HepG2 (cell line): ENCODE measurements around the gene COG8. TPM values are rescaled to one million over a fixed set of nuclear protein-coding genes. Genes with fewer than 3 reads are reported as not detected.
A peak's percentile ranks its signal among the peaks of the same experiment; 100 is the strongest.

Experiments
- ASH2L ChIP-seq: fragments of 300-600, 200-600 bp; sonication (generic); IDR thresholded peaks from 2 replicates; pipeline ENCODE4 v1.7.0; 2017; ENCODE audit warnings: low read depth, mild to moderate bottlenecking, moderate library complexity, mixed read lengths, low read length; ENCODE audit not compliant: insufficient read length
- BCLAF1 ChIP-seq: fragments of 450-650 bp; IDR thresholded peaks from 2 replicates; pipeline ENCODE4 v1.6.1; 2017; ENCODE audit warnings: mild to moderate bottlenecking
- HDAC2 ChIP-seq: sonication (generic); formaldehyde crosslinking; IDR thresholded peaks from 2 replicates; pipeline ENCODE4 v1.4.0; 2020; ENCODE audit warnings: missing genetic modification reagents
- HNRNPUL1 ChIP-seq: fragments of 200-400 bp; formaldehyde crosslinking; IDR thresholded peaks from 2 replicates; pipeline ENCODE4 v1.6.1; 2017; ENCODE audit warnings: low read depth, mild to moderate bottlenecking, low read length, moderate library complexity
- MTA3 ChIP-seq: sonication (generic); formaldehyde crosslinking; IDR thresholded peaks from 2 replicates; pipeline ENCODE4 v1.4.0; 2020; ENCODE audit warnings: missing genetic modification reagents
- PHF20 ChIP-seq: sonication (generic); formaldehyde crosslinking; IDR thresholded peaks from 2 replicates; pipeline ENCODE4 v1.5.0; 2020; ENCODE audit warnings: mild to moderate bottlenecking, missing genetic modification reagents
- RARA ChIP-seq: IDR thresholded peaks from 2 replicates; pipeline ENCODE4 v1.6.1; 2016; ENCODE audit warnings: missing genetic modification reagents, missing compliant biosample characterization
- SMARCE1 ChIP-seq: fragments of 450-650 bp; IDR thresholded peaks from 2 replicates; pipeline ENCODE4 v1.6.1; 2017; ENCODE audit warnings: borderline replicate concordance
- SNAPC2 ChIP-seq: sonication (generic); formaldehyde crosslinking; IDR thresholded peaks from 2 replicates; pipeline ENCODE4 v1.8.1; 2022; ENCODE audit warnings: mild to moderate bottlenecking, missing genetic modification reagents
- ZNF18 ChIP-seq: sonication (generic); formaldehyde crosslinking; IDR thresholded peaks from 2 replicates; pipeline ENCODE4 v1.8.0; 2022; ENCODE audit warnings: mild to moderate bottlenecking, missing genetic modification reagents; ENCODE audit not compliant: insufficient replicate concordance
- ZNF367 ChIP-seq: sonication (generic); formaldehyde crosslinking; IDR thresholded peaks from 2 replicates; pipeline ENCODE4 v1.4.0; 2020; ENCODE audit warnings: missing genetic modification reagents, borderline replicate concordance
- ZNF569 ChIP-seq: sonication (generic); formaldehyde crosslinking; IDR thresholded peaks from 2 replicates; pipeline ENCODE4 v1.5.0; 2020; ENCODE audit warnings: mild to moderate bottlenecking, missing genetic modification reagents, moderate library complexity, borderline replicate concordance
- ZNF570 ChIP-seq: sonication (generic); formaldehyde crosslinking; IDR thresholded peaks from 2 replicates; pipeline ENCODE4 v1.4.0; 2020; ENCODE audit warnings: mild to moderate bottlenecking, missing genetic modification reagents, borderline replicate concordance
- ZNF747 ChIP-seq: sonication (generic); formaldehyde crosslinking; IDR thresholded peaks from 2 replicates; pipeline ENCODE4 v1.8.1; 2023; ENCODE audit warnings: missing genetic modification reagents, mild to moderate bottlenecking, borderline replicate concordance
- ZNF841 ChIP-seq: sonication (generic); formaldehyde crosslinking; IDR thresholded peaks from 2 replicates; pipeline ENCODE4 v1.8.1; 2023; ENCODE audit warnings: missing genetic modification reagents, borderline replicate concordance
- polyA plus RNA-seq, 8 experiments: library from polyadenylated mRNA; depleted of rRNA in 3 of 8; stranded (reverse) in 7 of 8; unstranded in 1 of 8; fragments of >200 nt; fragmentation: Illumina TruSeq in 4 of 8; extraction: Trizol in 4 of 8; gene quantifications; 2 replicates each; pipeline versions ENCODE4 v1.2.1 to v1.2.3, GENCODE V29; 2011 to 2016; ENCODE audit warnings: low read depth in 4 of 8, missing spikeins in 1 of 8, mixed read lengths in 1 of 8; ENCODE audit not compliant: insufficient read depth in 1 of 8
- total RNA-seq, 5 experiments: library from RNA; depleted of rRNA; stranded (reverse); fragments of >200 nt; fragmentation: Illumina TruSeq; extraction: Trizol; gene quantifications; 2 replicates each; pipeline ENCODE4 v1.2.3, GENCODE V29; 2016; ENCODE audit warnings: low read depth in 1 of 5
- TF ChIP-seq, protein P1 (sequence below): sonication (generic); formaldehyde crosslinking; IDR thresholded peaks from 2 replicates; pipeline ENCODE4 v1.4.0; 2020; ENCODE audit warnings: missing genetic modification reagents; ENCODE audit errors: not compliant biosample characterization
- TF ChIP-seq, protein P2 (sequence below): sonication (generic); formaldehyde crosslinking; IDR thresholded peaks from 2 replicates; pipeline ENCODE4 v1.8.1; 2023; ENCODE audit warnings: missing genetic modification reagents, inconsistent platforms, borderline replicate concordance
- TF ChIP-seq, protein P3 (sequence below): sonication (generic); formaldehyde crosslinking; IDR thresholded peaks from 2 replicates; pipeline ENCODE4 v1.5.0; 2020; ENCODE audit warnings: missing genetic modification reagents, mild to moderate bottlenecking, borderline replicate concordance
- TF ChIP-seq, protein P4 (sequence below), 2 experiments: fragments of 450-650 bp in 1 of 2; sonication (generic) in 1 of 2; formaldehyde crosslinking; IDR thresholded peaks; 2 replicates each; pipeline versions ENCODE4 v1.5.0 to v1.8.0; 2020 to 2022; ENCODE audit warnings: mild to moderate bottlenecking in 1 of 2, missing genetic modification reagents in 1 of 2

Gene COG8
- total and polyA plus RNA-seq, 2 of the 13 experiments (the other 11 are each of a cell fraction or from before 2014, with no cell fraction given): 45.5 to 52.1 TPM

DNA sequence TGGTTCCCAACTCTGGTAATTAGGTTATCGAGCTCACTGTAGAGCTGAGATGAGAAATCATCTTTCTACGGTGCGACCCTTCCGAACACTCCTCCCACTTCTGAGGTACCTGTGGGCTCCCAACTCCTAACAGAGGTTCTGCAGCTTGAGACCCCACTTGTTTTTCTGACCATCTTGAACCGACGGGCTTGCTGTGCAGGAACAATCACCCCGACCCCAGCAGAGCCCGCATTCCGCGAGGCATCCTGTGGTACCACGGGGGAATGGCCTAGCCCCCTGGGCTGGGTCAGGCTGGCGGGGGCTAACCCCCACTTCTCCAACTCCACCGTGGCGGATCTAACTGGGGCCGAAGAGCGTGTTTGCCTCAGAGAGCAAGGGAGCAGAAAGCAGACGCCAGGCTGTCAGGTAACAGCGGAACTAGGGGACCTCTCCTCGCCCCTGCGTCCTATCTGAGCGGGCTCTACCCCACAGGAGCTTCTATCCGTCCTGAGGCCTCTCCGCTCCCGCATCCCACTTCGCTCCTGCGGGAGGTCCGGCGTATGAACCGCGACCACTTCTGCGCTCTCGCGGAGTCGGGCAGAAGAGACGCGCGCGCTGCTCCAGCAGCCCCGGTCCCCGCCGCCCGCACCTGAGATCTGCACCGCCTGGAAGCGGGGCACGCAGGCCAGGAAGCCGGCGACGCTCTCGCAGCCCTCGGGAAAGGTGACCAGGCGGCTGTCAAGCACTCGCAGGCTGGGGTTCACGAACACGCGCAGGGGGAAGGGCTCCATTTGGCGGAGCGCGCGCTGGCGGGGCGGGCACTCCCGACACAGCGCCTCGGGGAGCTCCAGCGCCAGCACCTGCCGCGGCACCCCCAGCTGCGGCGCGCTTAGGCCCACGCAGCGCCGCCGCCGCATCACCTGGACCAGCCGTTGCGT is 9.7 kb downstream of the COG8 start (continued):
- no peak for TF ChIP-seq BCLAF1
- TF ChIP-seq ZNF570 (CRISPR knock-in tag): no peak
- TF ChIP-seq SNAPC2 (CRISPR knock-in tag): no peak
- TF ChIP-seq, protein P1, sequence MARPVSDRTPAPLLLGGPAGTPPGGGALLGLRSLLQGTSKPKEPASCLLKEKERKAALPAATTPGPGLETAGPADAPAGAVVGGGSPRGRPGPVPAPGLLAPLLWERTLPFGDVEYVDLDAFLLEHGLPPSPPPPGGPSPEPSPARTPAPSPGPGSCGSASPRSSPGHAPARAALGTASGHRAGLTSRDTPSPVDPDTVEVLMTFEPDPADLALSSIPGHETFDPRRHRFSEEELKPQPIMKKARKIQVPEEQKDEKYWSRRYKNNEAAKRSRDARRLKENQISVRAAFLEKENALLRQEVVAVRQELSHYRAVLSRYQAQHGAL (CRISPR knock-in tag): no peak
- TF ChIP-seq ZNF841: no peak
- TF ChIP-seq, protein P2, sequence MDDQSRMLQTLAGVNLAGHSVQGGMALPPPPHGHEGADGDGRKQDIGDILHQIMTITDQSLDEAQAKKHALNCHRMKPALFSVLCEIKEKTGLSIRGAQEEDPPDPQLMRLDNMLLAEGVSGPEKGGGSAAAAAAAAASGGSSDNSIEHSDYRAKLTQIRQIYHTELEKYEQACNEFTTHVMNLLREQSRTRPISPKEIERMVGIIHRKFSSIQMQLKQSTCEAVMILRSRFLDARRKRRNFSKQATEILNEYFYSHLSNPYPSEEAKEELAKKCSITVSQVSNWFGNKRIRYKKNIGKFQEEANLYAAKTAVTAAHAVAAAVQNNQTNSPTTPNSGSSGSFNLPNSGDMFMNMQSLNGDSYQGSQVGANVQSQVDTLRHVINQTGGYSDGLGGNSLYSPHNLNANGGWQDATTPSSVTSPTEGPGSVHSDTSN (CRISPR knock-in tag): no peak
- TF ChIP-seq SMARCE1: no peak
- TF ChIP-seq, protein P3, sequence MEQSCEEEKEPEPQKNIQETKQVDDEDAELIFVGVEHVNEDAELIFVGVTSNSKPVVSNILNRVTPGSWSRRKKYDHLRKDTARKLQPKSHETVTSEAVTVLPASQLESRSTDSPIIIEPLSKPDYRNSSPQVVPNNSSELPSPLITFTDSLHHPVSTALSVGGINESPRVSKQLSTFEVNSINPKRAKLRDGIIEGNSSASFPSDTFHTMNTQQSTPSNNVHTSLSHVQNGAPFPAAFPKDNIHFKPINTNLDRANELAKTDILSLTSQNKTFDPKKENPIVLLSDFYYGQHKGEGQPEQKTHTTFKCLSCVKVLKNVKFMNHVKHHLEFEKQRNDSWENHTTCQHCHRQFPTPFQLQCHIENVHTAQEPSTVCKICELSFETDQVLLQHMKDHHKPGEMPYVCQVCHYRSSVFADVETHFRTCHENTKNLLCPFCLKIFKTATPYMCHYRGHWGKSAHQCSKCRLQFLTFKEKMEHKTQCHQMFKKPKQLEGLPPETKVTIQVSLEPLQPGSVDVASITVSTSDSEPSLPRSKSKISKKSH (CRISPR knock-in tag): peak; percentile 72; the same call in 1 of the 2 replicates
- TF ChIP-seq HNRNPUL1: no peak
- no peak for TF ChIP-seq ZNF747 (CRISPR knock-in tag)
- no peak for TF ChIP-seq ASH2L
- no peak for TF ChIP-seq RARA (CRISPR knock-in tag)
- TF ChIP-seq ZNF367 (CRISPR knock-in tag): no peak
- no peak for TF ChIP-seq ZNF18 (CRISPR knock-in tag)
- no peak for TF ChIP-seq HDAC2 (CRISPR knock-in tag)
- TF ChIP-seq PHF20 (CRISPR knock-in tag): no peak
- TF ChIP-seq, protein P4, sequence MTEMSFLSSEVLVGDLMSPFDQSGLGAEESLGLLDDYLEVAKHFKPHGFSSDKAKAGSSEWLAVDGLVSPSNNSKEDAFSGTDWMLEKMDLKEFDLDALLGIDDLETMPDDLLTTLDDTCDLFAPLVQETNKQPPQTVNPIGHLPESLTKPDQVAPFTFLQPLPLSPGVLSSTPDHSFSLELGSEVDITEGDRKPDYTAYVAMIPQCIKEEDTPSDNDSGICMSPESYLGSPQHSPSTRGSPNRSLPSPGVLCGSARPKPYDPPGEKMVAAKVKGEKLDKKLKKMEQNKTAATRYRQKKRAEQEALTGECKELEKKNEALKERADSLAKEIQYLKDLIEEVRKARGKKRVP (CRISPR knock-in tag; IDR thresholded peaks at IDR 0.05): no peak
- no peak for TF ChIP-seq ZNF569
- TF ChIP-seq MTA3 (CRISPR knock-in tag): no peak
